GM18499 (cell line): ENCODE data around the gene AUTS2.
"Not testable (repeated sequence)": the region's sequence is repeated elsewhere in the genome, so short reads cannot be mapped to it uniquely, and the experiment has no call there.

ENCODE experiments used
- ATAC-seq: cut with Tn5 transposase; IDR thresholded peaks from one replicate; pipeline ENCODE4 v1.9.1; 2021; ENCODE audit warnings: moderate number of reproducible peaks; ENCODE audit not compliant: insufficient read depth, unreplicated experiment

AUTS2 gene

DNA sequence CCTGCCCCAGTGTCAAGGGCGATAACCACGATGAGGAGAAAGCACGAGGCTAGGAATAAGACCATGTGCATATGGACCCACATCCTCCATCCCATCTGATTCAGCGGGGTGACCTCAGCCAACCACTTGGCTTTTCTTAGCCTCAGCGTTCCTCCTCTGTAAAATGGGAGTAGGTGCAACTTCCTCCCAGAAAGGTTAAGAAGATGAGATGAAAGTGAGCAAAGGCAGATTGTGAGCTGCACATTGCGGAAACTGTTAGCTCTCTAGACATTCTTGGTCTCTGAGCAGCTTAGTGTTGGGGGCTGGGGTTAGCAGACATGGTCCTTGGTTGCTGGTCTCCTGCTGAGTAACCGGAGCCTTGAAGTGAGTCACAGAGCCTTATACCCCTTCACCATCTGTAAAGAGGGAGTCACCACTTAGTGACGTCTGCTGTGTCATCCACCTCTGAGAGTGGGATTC lies 1036.4 kb downstream of the AUTS2 start:
- no peak for ATAC-seq

GRCh38 chr7:70635633-70636032 lies 1037.4 kb downstream of the AUTS2 start:
- no peak for ATAC-seq

- ATAC-seq: no peak
Observed at GRCh38 chr7:70636169-70636568, 1037.9 kb downstream of the AUTS2 start.

DNA sequence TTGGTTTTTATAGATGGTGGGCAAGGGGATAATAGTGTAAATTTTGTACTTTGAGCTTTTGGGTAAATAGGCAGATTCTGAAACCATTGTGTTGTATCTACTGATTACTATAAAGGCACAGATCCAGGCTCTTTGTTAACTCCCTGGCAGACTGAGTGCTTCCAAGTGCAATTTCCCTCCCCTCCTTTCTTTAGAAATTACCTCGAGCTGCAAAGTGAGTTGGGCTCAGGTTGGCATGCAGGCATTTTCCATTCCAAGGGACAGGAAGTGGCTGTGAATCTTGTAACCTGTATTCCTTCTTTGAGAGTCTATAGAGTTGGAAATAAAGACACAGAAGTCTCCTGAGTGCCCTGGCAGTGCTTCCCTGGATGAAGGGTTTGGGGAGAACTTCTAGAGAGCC lies 1039.5 kb downstream of the AUTS2 start:
- ATAC-seq: no peak

DNA sequence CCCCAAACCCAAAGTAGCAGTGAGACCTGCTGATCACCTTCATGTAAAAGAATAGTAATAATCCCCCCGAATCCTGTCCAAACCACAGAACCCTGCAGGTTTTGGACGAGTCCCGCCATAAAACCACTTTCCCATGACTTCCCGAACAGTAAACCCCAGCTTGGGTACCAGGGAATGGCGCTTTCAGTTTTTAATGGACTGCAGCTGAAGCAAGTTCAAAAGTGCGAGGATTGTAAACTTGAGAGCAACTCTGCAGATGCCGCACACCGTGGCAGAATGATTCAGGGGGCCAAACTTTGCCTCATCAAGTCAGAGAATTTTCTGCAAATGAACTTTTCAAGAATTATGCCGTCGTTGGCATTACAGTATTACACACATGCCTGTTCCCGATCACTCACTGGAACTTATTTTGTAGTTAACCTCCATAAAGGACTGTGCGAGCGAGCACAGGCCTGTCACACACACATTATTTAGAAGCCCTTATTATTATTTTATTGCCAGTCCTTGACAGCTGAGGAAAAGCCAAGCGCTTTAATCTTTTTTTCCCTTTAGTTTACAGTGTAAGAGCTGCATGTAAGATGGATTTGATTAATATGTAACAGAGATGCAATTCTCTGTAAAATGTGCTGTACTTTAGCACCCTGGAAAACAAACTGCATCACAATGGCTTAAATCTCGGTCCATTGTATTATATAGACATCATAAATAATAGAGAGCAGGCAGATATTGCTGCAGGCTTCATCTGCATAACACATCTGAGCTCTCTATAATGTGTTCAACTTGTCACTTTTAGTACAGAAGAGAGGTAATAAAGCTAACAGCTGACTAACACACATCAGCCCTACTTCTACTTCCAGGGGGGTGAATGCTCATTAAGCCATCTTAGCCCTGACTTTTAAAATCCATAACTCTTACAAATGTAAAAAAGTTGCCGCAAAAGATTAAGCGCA lies 1040.2 kb downstream of the AUTS2 start:
- no peak for ATAC-seq

GRCh38 chr7:70640266-70640833 lies 1042.1 kb downstream of the AUTS2 start:
- no peak for ATAC-seq

- no peak for ATAC-seq
Observed at GRCh38 chr7:70641882-70642281, 1043.6 kb downstream of the AUTS2 start.

DNA sequence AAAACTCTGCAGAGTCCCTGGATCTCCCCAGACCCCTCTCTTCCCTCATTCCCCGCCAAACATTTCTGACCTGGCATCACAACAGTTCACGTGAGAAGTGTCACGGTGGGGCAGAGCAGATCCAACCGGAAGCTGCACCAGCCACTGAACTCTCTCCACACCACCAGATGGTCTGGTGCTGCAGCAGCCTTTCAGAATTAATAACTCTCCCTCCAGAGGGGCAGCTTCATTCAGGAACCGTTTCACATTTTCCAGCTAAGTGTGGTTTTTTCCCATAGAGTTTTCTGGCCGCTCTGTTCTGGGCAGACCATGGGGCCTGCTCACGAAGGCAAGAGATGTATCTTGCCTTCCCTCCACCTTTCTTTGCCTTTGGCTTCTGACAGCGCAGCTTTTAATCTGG lies 1047.0 kb downstream of the AUTS2 start:
- no peak for ATAC-seq

DNA sequence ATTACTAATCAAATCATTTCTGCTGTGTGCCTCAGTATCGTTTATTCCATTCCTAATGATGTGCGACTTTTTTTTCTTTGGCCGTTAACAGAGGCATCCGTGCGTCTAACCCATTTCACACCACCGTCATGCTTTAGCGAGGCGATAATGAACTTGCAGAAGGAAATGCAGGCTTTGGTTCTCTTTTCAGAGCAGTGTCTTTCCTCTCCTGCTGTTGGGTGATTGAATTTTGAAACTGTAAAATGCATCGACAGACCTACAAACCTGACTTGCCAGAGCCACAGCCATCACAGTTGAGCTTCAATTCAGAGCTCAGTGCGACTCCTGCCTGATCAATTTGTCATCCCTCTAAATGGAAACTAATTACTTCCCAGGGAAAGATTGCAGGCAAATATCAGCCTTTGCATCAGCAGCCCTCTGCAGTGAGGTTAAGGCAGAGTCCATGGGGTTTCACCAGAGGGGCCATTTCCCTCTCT lies 1047.6 kb downstream of the AUTS2 start:
- no peak for ATAC-seq

DNA sequence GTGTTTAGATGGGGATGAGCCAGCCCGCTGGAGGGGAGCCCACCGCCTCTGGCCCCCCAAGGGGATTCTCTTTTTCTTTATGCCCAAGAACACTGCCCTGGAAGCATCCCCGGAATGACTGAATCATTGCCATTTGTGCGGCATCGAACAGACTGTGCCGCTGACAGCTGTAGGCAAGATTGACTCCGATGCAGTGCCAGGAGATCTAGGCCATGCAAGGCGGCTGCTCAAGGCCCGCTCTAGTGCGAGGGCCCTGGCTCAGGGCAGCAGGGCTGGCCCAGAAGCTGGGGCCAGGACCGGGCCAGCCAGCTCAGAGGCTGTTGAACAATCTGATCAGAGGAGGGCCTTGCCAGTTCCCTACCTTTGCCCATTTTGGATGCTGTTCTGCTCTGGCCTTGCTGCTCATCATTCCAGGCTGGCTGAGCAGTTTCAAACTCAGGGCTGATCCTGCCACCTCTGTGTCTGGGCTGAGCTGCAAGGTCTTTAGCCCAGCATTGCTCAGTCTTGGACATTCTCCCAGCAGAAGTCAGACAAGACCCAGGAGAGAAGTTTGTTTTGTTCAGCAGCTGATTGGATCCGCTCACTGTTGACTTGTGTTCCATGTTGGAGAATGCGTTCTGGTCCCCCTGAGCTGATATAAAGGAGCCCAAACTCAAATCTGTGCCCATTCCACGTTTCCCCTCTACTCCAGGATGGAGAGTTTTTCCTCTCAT lies 1048.4 kb downstream of the AUTS2 start:
- no peak for ATAC-seq

DNA sequence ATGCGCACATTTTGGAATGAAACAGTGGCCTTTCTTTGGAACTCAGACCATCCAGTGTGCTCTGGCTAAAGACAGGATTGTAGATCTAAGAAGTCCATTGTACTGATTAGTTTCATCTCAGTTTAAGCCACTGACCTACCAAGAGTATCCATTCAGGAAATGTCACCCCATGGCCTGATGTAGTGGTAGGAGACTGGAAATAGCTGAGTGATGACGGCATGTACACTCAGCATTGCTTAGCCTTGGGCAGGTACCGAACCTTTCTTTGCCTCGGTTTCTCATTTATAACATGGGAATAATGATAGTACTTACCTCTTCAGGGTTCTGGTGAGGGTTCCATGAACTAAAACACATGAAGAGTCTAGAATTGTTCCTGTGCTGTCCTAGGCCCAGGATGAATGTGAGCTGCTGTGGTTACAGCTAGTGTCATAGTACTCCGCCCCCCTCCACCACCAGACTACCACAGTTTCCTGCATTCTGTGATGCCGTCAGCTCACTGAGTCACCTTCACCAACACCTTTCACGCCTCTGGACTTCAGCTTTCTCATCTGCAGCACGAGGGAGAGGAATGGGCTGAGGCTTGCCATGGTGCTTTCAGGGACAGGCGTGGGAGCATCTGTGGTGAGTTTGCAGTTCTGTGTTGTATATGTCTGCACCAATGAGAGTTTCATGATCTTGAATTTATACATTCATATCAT lies 1049.7 kb downstream of the AUTS2 start:
- peak; percentile 89 for ATAC-seq

DNA sequence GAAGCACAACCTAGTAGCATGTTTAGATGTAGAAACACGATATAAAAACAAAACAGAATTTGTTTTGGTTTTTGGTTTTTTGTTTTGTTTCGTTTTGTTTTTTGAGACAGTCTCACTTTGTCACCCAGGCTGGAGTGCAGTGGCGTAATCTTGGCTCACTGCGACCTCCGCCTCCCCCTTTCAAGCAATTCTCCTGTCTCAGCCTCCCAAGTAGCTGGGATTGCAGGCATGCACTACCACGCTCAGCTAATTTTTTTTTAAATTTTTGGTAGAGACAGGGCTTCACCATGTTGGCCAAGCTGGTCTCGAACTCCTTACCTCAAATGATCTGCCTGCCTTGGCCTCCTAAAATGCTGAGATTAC lies 1050.2 kb downstream of the AUTS2 start:
- ATAC-seq: not testable (repeated sequence)

- ATAC-seq: no peak
Observed at GRCh38 chr7:70649323-70649722, 1051.0 kb downstream of the AUTS2 start.

GRCh38 chr7:70654146-70654545 lies 1055.9 kb downstream of the AUTS2 start:
- ATAC-seq: no peak

GRCh38 chr7:70654979-70655378 lies 1056.7 kb downstream of the AUTS2 start:
- ATAC-seq: no peak

DNA sequence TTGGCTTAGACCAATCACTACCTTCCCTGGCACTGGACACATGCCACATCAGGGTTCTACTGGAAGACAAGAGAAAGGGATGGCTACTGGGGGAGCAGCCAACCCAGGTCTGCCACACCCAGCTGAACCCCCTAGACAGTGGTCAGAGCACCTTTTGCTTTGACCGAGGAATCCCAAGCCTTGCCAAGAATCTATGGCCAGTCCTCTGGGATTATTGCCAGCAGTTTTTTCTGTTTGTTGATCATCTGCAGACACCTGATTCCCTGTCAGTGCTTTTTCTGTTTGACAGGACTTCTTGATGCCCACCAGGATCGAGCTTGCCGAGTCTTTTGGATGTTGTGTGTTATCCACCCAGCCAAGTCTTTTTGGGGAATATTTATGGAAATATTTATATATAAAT lies 1057.4 kb downstream of the AUTS2 start:
- no peak for ATAC-seq

GRCh38 chr7:70657571-70657970 lies 1059.3 kb downstream of the AUTS2 start:
- ATAC-seq: no peak

- no peak for ATAC-seq
Observed at GRCh38 chr7:70657989-70658632, 1059.8 kb downstream of the AUTS2 start.

GRCh38 chr7:70659263-70659662 lies 1061.0 kb downstream of the AUTS2 start:
- no peak for ATAC-seq
